IMR-90 (cell line): ENCODE data around the gene ADH6. TPM values are rescaled to one million over a fixed set of nuclear protein-coding genes. Genes with fewer than 3 reads are reported as not detected.
A peak's percentile ranks its signal among the peaks of the same experiment; 100 is the strongest.

Source experiments
- ATAC-seq: fragments of 200-7000 bp; cut with Tn5 transposase; 2 replicates; pipeline ENCODE4 v1.9.1; 2020; ENCODE audit warnings: low read depth, mild to moderate bottlenecking, moderate library complexity
- BruUV-seq: library from RNA; stranded (reverse); fragments of 400-500 nt; replicated peaks from 2 replicates; lab custom pipeline; 2021; lab: Mats Ljungman, UMichigan
- CTCF ChIA-PET: fragments of 300-600 bp; formaldehyde crosslinking; extraction: SDS; loops from one replicate; lab custom pipeline; 2021; ENCODE audit warnings: antibody characterized with exemption; lab: Yijun Ruan, JAX
- POLR2A ChIA-PET: fragments of 300-600 bp; sonication (Branson Sonifier 250); formaldehyde crosslinking; loops from one replicate; lab custom pipeline; 2022; ENCODE audit warnings: antibody characterized with exemption; ENCODE audit not compliant: unreplicated experiment; lab: Charles Lee
- DNase-seq: peaks from one replicate; pipeline ENCODE4 v3.0.0; 2013
- H2AFZ ChIP-seq: replicated peaks from 2 replicates; pipeline ENCODE3; 2013; ENCODE audit warnings: low read length, mild to moderate bottlenecking; ENCODE audit not compliant: poor library complexity
- H2AK5ac ChIP-seq: 2 replicates; pipeline ENCODE4 v1.6.1; 2013; ENCODE audit warnings: low read depth, low read length, inconsistent platforms
- H2AK9ac ChIP-seq: replicated peaks from 2 replicates; pipeline ENCODE3; 2013; ENCODE audit warnings: mild to moderate bottlenecking, low read depth, low read length, moderate library complexity; ENCODE audit not compliant: poor library complexity
- H2BK120ac ChIP-seq: 2 replicates; pipeline ENCODE4 v1.6.1; 2013; ENCODE audit warnings: low read depth, low read length, inconsistent platforms
- H2BK15ac ChIP-seq: 3 replicates; pipeline ENCODE4 v1.6.1; 2013; ENCODE audit warnings: low read depth, low read length, inconsistent platforms
- H2BK20ac ChIP-seq: 2 replicates; pipeline ENCODE4 v1.6.1; 2013; ENCODE audit warnings: low read depth, mild to moderate bottlenecking, inconsistent platforms, low read length, moderate library complexity
- H2BK5ac ChIP-seq: 2 replicates; pipeline ENCODE4 v1.6.1; 2013; ENCODE audit warnings: mild to moderate bottlenecking, low read depth, low read length, inconsistent platforms; ENCODE audit not compliant: poor library complexity, severe bottlenecking
- H3K14ac ChIP-seq: replicated peaks from 2 replicates; pipeline ENCODE4 v1.6.1; 2013; ENCODE audit warnings: low read depth, low read length, inconsistent platforms
- H3K18ac ChIP-seq: 2 replicates; pipeline ENCODE4 v1.6.1; 2013; ENCODE audit warnings: low read depth, low read length, control low read depth
- H3K23ac ChIP-seq: 2 replicates; pipeline ENCODE4 v1.6.1; 2013; ENCODE audit warnings: low read depth, low read length, inconsistent platforms
- H3K27ac ChIP-seq: 2 replicates; pipeline ENCODE4 v1.5.1; 2013; ENCODE audit warnings: mild to moderate bottlenecking, control low read depth, low read length; ENCODE audit not compliant: insufficient read depth
- H3K27me3 ChIP-seq: 2 replicates; pipeline ENCODE4 v1.6.1; 2013; ENCODE audit warnings: low read length; ENCODE audit not compliant: control insufficient read depth, insufficient read depth
- H3K36me3 ChIP-seq: 2 replicates; pipeline ENCODE4 v1.6.1; 2013; ENCODE audit warnings: low read length, mixed read lengths; ENCODE audit not compliant: control insufficient read depth, insufficient read depth
- H3K4ac ChIP-seq: 2 replicates; pipeline ENCODE4 v1.6.1; 2013; ENCODE audit warnings: low read depth, low read length, inconsistent platforms
- H3K4me1 ChIP-seq: 2 replicates; pipeline ENCODE4 v1.6.1; 2013; ENCODE audit warnings: low read length, mixed read lengths; ENCODE audit not compliant: control insufficient read depth, insufficient read depth
- H3K4me2 ChIP-seq: 2 replicates; pipeline ENCODE4 v1.6.1; 2013; ENCODE audit warnings: low read depth, mild to moderate bottlenecking, control low read depth, low read length, moderate library complexity
- H3K4me3 ChIP-seq: 2 replicates; pipeline ENCODE4 v1.5.1; 2013; ENCODE audit warnings: low read depth, mild to moderate bottlenecking, control low read depth, low read length, moderate library complexity; ENCODE audit not compliant: insufficient read depth
- H3K56ac ChIP-seq: 2 replicates; pipeline ENCODE4 v1.6.1; 2013; ENCODE audit warnings: low read length, inconsistent platforms; ENCODE audit not compliant: insufficient read depth; ENCODE audit errors: extremely low read depth
- H3K79me1 ChIP-seq, 2 experiments: 2 replicates each; pipeline ENCODE4 v1.6.1; 2013; ENCODE audit warnings: low read length in 2 of 2, inconsistent platforms in 1 of 2, low read depth in 1 of 2
- H3K9ac ChIP-seq: 2 replicates; pipeline ENCODE4 v1.6.1; 2013; ENCODE audit warnings: low read depth, low read length, control low read depth
- H3K9me1 ChIP-seq: 2 replicates; pipeline ENCODE4 v1.6.1; 2013; ENCODE audit warnings: low read length, inconsistent platforms; ENCODE audit not compliant: insufficient read depth
- H3K9me3 ChIP-seq: 2 replicates; pipeline ENCODE4 v1.6.1; 2013; ENCODE audit warnings: low read length; ENCODE audit not compliant: control insufficient read depth, insufficient read depth
- H4K20me1 ChIP-seq: 2 replicates; pipeline ENCODE4 v1.6.1; 2013; ENCODE audit warnings: low read length, inconsistent platforms; ENCODE audit not compliant: insufficient read depth
- H4K5ac ChIP-seq: 2 replicates; pipeline ENCODE4 v1.6.1; 2013; ENCODE audit warnings: mild to moderate bottlenecking, low read depth, low read length, control low read depth
- H4K8ac ChIP-seq, 2 experiments: 2 replicates each; pipeline ENCODE4 v1.6.1; 2013; ENCODE audit warnings: low read depth in 2 of 2, low read length in 2 of 2, control low read depth in 1 of 2, inconsistent platforms in 1 of 2
- H4K91ac ChIP-seq: 2 replicates; pipeline ENCODE4 v1.6.1; 2013; ENCODE audit warnings: low read depth, low read length, inconsistent platforms; ENCODE audit not compliant: insufficient read depth
- CEBPB ChIP-seq: IDR thresholded peaks from 2 replicates; pipeline ENCODE4 v1.6.1; 2012; ENCODE audit warnings: low read depth, low read length, improper control_type of control experiment
- MAFK ChIP-seq: IDR thresholded peaks from 2 replicates; pipeline ENCODE4 v1.6.1; 2012; ENCODE audit warnings: low read depth, low read length, improper control_type of control experiment
- WGBS, 2 experiments: methylation state at CpG; one replicate each; pipeline versions ENCODE4 v1.1.5 to v1.1.7; 2013; ENCODE audit warnings: missing lambda C conversion rate in 2 of 2; ENCODE audit not compliant: insufficient read length in 1 of 2; ENCODE audit errors: extremely low coverage in 2 of 2; 5-methylcytosine and 5-hydroxymethylcytosine counted together
- dilution Hi-C: fragments of 300-500 bp; cut with HindIII; formaldehyde crosslinking; loops from one replicate; pipeline ENCODE4 v1.14.3; 2018; ENCODE audit warnings: low sequenced_read_pairs; ENCODE audit not compliant: unreplicated experiment
- in situ Hi-C: fragments of 300-500 bp; cut with MboI; formaldehyde crosslinking; loops from 3 replicates; pipeline ENCODE4 v1.14.3; 2019; ENCODE audit warnings: low sequenced_read_pairs, inconsistent platforms, mixed read lengths
- intact Hi-C: fragments of 100-400 bp; cut with micrococcal nuclease; formaldehyde crosslinking; loops from 2 replicates; pipeline ENCODE4 v1.10.0; 2022
- polyA plus RNA-seq, 3 experiments: library from polyadenylated mRNA; depleted of rRNA; stranded (reverse); fragments of >200 nt; gene quantifications; 2 replicates each; pipeline ENCODE4 v1.2.3, GENCODE V29; 2012; ENCODE audit warnings: low replicate concordance in 1 of 3
- total RNA-seq: library from RNA; depleted of rRNA; stranded (reverse); fragments of >200 nt; gene quantifications from 2 replicates; pipeline ENCODE4 v1.2.3, GENCODE V29; 2012

Gene ADH6
- total and polyA plus RNA-seq, 2 of the 4 experiments (the other 2 are of a cell fraction): not detected

DNA sequence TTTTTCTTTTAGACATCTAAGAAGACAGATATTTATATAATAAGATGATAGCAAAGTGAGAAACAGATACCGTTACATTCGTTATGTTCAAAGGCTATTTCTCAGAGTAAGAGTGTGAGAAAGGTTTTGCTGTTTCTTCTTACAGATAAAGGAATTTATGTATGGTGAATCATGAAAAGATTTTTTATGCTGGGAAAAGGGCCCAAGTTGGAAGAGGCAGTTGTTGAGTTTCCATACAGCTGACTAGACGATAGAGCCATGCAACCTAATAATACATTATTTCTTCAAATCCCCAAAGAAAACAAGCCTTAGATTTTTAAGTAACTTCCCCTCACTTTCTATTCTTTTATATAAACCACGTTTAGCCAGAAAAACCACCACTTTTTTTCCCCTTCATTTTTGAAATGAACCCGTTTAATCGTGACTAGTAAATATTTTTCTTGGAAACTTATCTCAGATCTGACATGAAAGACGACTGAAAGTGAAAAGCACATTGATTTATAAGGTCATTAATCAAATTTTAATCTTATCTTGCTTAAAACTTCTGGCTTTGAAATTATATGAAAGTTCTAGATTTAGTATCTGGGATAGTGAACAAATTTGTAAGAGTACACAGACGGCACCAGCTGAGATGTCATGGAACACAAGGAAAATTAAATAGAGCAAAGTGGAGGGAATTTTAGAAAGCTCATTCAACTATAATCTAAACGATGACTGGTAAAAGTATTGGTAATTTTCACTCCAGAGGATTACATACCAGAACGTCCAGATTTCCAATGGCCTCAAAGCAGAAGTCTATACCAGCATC lies 10.9 kb downstream of the ADH6 start:
- no peaks in the 10 kb centered on the region for H3K79me1 ChIP-seq
- ATAC-seq (peak; percentile 22; the same call in 1 of the 2 replicates), DNase-seq (peak; percentile 53)
- no peaks in the 10 kb centered on the region for H3K36me3 ChIP-seq
- H3K9me3 ChIP-seq: no peaks in the 10 kb centered on the region
- no peak overlapping the region for H3K23ac ChIP-seq
- H3K4me2 ChIP-seq: no peak overlapping the region
- BruUV-seq: no TSS peak
- TF ChIP-seq CEBPB: no peak
- TF ChIP-seq MAFK: 0 out of 2 replicates have a peak, but pooled peaks have one; percentile 3
- peak overlapping the region; percentile 54; the same call in 1 of the 2 replicates for H3K4ac ChIP-seq
- no peaks in the 10 kb centered on the region for H3K27me3 ChIP-seq
- peak overlapping the region; percentile 81; the same call in 1 of the 2 replicates for H3K27ac ChIP-seq
- H4K20me1 ChIP-seq: no peaks in the 10 kb centered on the region
- H2AK5ac ChIP-seq: no peak overlapping the region
- peak overlapping the region; percentile 90 for H3K18ac ChIP-seq
- intact Hi-C loops: no loop called here
- peak overlapping the region; percentile 15; the same call in 1 of the 3 replicates for H2BK15ac ChIP-seq
- no peak overlapping the region for H4K91ac ChIP-seq
- POLR2A ChIA-PET: no interaction called here
- dilution Hi-C loops: no loop called here
- H4K8ac ChIP-seq: no peak overlapping the region
- H2BK5ac ChIP-seq: no peak overlapping the region
- peak overlapping the region; percentile 53 for H2BK20ac ChIP-seq
- CTCF ChIA-PET: no interaction called here
- H3K4me1 ChIP-seq: peaks cover 12% of the 10 kb centered on the region
- in situ Hi-C loops: no loop called here
- peak overlapping the region; percentile 69; the same call in 1 of the 2 replicates for H4K5ac ChIP-seq
- H2BK120ac ChIP-seq: peak overlapping the region; percentile 71; the same call in 1 of the 2 replicates
- H3K9me1 ChIP-seq: no peaks in the 10 kb centered on the region
- WGBS, 2 experiments: no CpG with 5 or more reads among the region's 10 CpGs
- peak overlapping the region; percentile 50; the same call in 1 of the 2 replicates for H3K14ac ChIP-seq
- no peak overlapping the region for H2AK9ac ChIP-seq
- H3K4me3 ChIP-seq: no peak overlapping the region
- no peak overlapping the region for H2AFZ ChIP-seq
- H3K56ac ChIP-seq: no peak overlapping the region
- no peak overlapping the region for H3K9ac ChIP-seq
